Testis (tissue), 3 donors: Measurements from ENCODE around the gene CACNA2D3. TPM values are rescaled to one million over a fixed set of nuclear protein-coding genes. Genes with fewer than 3 reads are reported as not detected.

Experiments
- DNase-seq: peaks from one replicate; pipeline ENCODE4 v3.0.0-alpha.2; 2019
- H3K27ac ChIP-seq, 2 donors: fragments of 200-600 bp; sonication (generic); one replicate each; pipeline ENCODE4 v1.5.1; 2019
- H3K27me3 ChIP-seq: fragments of 200-600 bp; sonication (generic); one replicate; pipeline ENCODE4 v1.5.1; 2019
- H3K36me3 ChIP-seq: fragments of 200-600 bp; sonication (generic); one replicate; pipeline ENCODE4 v1.5.1; 2017; ENCODE audit warnings: low read depth; ENCODE audit errors: missing control alignments
- H3K4me1 ChIP-seq: fragments of 200-600 bp; sonication (generic); one replicate; pipeline ENCODE4 v1.5.1; 2019
- H3K4me3 ChIP-seq, 2 donors: fragments of 200-600 bp; sonication (generic); one replicate each; pipeline ENCODE4 v1.5.1; 2017 to 2019
- H3K9me3 ChIP-seq: fragments of 200-600 bp; sonication (generic); one replicate; pipeline ENCODE4 v1.5.1; 2017
- POLR2A ChIP-seq: fragments of 450-650 bp; IDR thresholded peaks from one replicate; pipeline ENCODE4 v1.6.1; 2017; ENCODE audit warnings: antibody characterized with exemption, mild to moderate bottlenecking, moderate library complexity
- WGBS, 2 donors: methylation state at CpG; one replicate each; pipeline ENCODE4 v1.1.5; 2018; 5-methylcytosine and 5-hydroxymethylcytosine counted together
- intact Hi-C: fragments of 100-400 bp; cut with DNase I; formaldehyde crosslinking; loops from one replicate; pipeline ENCODE4 v1.15.1; 2023; ENCODE audit warnings: low total_unique reads
- polyA plus RNA-seq: library from polyadenylated mRNA; stranded (reverse); fragments of 350-450 nt; fragmentation: Illumina TruSeq; extraction: RNeasy Lipid Tissue Mini Kit (QIAGEN cat#74804); gene quantifications from one replicate; pipeline ENCODE4 v1.2.3, GENCODE V29; 2014; ENCODE audit warnings: low read depth, low replicate concordance; ENCODE audit not compliant: insufficient read depth
- total RNA-seq, 2 donors: library from RNA; depleted of rRNA; stranded (reverse); fragments of >200 nt; gene quantifications; one replicate each; pipeline ENCODE4 v1.2.3, GENCODE V29; 2016
- TF ChIP-seq, protein P1 (sequence below), 3 experiments: fragments of 450-650 bp in 2 of 3; fragments of 200-600 bp in 1 of 3; sonication (generic) in 1 of 3; IDR thresholded peaks; one replicate each; pipeline ENCODE4 v1.5.1; 2016 to 2019; ENCODE audit warnings: antibody characterized with exemption in 3 of 3, mild to moderate bottlenecking in 2 of 3, moderate library complexity in 1 of 3

The CACNA2D3 gene
- total and polyA plus RNA-seq, 3 donors from 2014 or later = 10.1 to 16.5 (median 11.2) TPM

DNA sequence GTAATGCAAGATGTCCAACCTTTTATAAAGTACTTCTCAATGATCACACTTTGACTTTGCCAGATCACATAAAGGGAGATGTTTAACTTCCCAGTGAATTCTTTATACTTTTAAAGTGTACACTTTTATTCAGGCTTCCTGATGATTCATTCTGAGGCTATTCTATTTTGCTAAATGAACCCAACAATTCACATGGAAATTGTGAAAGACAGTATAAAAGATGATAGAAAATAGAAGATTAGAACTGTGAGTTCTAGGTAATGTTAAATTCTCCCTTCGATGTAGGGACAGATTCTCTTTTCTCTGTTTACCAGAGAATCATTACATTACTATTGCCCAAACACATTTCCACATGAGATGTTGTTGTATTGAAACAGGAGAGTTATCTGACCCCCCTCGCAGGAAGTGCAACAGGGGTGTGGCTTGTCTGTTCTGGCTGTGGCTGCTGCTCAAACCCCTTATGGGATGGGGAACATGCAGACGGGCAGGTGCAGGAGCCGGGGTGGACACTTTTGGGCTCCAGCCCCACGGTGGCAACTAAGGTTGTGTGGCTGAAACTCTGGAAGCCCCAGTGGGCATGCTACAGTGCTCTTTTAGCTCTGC, 936.8 kb downstream of the CACNA2D3 start:
- Histone ChIP-seq H3K36me3 (no peaks in the 10 kb centered on the region), H3K9me3 (no peaks in the 10 kb centered on the region), H3K4me1 (no peaks in the 10 kb centered on the region), H3K27me3 (no peaks in the 10 kb centered on the region), H3K27ac (no peak overlapping the region), H3K4me3 (no peak overlapping the region)
- no peak for TF ChIP-seq POLR2A
- TF ChIP-seq, protein P1, sequence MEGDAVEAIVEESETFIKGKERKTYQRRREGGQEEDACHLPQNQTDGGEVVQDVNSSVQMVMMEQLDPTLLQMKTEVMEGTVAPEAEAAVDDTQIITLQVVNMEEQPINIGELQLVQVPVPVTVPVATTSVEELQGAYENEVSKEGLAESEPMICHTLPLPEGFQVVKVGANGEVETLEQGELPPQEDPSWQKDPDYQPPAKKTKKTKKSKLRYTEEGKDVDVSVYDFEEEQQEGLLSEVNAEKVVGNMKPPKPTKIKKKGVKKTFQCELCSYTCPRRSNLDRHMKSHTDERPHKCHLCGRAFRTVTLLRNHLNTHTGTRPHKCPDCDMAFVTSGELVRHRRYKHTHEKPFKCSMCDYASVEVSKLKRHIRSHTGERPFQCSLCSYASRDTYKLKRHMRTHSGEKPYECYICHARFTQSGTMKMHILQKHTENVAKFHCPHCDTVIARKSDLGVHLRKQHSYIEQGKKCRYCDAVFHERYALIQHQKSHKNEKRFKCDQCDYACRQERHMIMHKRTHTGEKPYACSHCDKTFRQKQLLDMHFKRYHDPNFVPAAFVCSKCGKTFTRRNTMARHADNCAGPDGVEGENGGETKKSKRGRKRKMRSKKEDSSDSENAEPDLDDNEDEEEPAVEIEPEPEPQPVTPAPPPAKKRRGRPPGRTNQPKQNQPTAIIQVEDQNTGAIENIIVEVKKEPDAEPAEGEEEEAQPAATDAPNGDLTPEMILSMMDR (IDR thresholded peaks at IDR 0.05) = no peak
- DNase-seq = no peak
- WGBS, 2 donors = 90% methylated on average over 5 of the region's 5 CpGs
- intact Hi-C loops = no loop called here

DNA sequence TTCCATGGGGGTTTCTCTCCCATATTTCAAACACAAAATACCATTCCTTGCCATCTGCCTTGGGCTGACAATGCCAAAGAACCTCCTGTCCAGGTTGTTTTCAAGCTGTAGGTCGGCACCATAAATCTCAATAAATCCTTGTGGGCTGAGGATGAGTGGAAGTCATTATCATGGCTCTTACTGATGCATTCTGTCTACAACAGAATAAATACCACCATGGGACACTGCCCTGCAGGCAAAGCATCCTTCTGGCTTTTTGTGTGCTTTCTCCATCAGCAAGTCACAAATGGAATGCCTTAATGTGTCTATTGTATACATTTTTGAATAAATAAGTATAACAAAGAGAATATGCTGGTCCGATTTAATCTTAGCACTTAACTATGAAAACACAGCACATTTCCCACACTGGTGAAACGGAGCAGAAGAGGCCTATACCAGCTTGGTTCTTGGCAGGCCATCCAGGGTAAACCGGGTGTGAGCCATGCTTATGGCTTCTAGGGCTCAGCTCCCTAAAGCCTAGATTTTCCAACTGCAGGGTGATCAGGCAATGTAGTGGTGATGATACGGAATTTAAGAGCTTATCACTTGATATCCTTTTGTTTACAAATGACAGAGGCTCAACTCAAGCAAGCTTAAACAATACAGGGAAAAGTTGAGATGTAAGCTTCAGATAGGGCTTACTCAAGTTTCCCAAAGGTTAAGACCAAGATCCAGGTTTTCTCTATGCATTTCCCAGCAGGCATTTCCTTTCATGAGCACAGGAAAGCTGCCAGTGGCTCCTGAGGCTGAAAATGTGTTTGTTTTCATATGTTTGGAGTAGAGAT, 938.8 kb downstream of the CACNA2D3 start:
- DNase-seq = no peak
- Histone ChIP-seq H3K27me3 (no peaks in the 10 kb centered on the region), H3K36me3 (no peaks in the 10 kb centered on the region), H3K4me3 (no peak overlapping the region), H3K9me3 (no peaks in the 10 kb centered on the region), H3K4me1 (no peaks in the 10 kb centered on the region), H3K27ac (no peak overlapping the region)
- intact Hi-C loops = no loop called here
- no peak for TF ChIP-seq POLR2A
- TF ChIP-seq, protein P1 (IDR thresholded peaks at IDR 0.05) = no peak
- WGBS, 2 donors = 90 to 94% methylated on average over 5 of the region's 5 CpGs

DNA sequence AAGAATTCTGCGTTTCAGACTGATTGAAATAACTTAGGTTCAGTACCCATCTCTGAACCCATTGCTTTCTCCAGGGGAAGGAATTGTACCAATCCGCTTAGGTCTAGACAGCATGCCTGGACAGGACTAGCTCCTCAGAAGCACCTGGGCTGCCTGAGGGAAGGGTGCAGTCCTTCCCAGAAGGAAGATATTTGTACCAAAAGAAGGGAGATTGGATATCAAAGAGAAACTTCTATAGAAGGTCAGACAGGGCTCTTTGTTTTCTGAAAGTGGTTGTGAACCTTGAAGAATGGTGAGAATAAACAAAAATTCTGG, 939.3 kb downstream of the CACNA2D3 start:
- H3K27me3 ChIP-seq = no peaks in the 10 kb centered on the region
- no peak overlapping the region for H3K27ac ChIP-seq
- no peaks in the 10 kb centered on the region for H3K9me3 ChIP-seq
- no peaks in the 10 kb centered on the region for H3K4me1 ChIP-seq
- TF ChIP-seq, protein P1 (IDR thresholded peaks at IDR 0.05) = no peak
- TF ChIP-seq POLR2A = no peak
- WGBS, 2 donors = 60 to 76% methylated on average over 2 of the region's 2 CpGs
- intact Hi-C loops = no loop called here
- DNase-seq = no peak
- no peaks in the 10 kb centered on the region for H3K36me3 ChIP-seq
- H3K4me3 ChIP-seq = no peak overlapping the region

DNA sequence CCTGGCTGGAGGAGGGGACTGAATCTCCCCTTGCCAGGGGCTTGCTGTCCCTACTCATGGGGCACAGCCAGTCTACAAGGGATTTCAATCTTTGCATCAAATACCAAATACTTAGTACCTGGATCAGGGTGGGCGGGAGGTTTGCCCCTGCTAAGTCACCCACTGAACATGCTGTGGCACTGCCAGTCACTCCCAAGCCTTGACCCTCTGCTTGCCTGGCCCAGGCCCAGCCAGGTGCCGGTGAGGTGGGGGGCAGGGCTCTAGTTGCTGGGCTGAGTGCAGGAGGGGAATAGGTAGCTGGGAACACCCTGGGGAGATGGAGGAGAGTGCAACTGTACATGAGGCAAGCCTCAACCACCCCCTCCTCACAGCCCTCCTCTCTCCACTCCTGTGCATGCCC, 941.8 kb downstream of the CACNA2D3 start:
- WGBS, 2 donors = 100% methylated on average over 2 of the region's 2 CpGs
- TF ChIP-seq, protein P1 (IDR thresholded peaks at IDR 0.05) = no peak
- TF ChIP-seq POLR2A = no peak
- Histone ChIP-seq H3K4me1 (no peaks in the 10 kb centered on the region), H3K36me3 (no peaks in the 10 kb centered on the region), H3K27ac (no peak overlapping the region), H3K9me3 (no peaks in the 10 kb centered on the region), H3K4me3 (no peak overlapping the region), H3K27me3 (no peaks in the 10 kb centered on the region)
- no peak for DNase-seq
- intact Hi-C loops = no loop called here
